HEK293 (cell line): Measurements from ENCODE around the gene CSTA.

Source experiments
- CTCF ChIP-seq: fragments of 450-650 bp; formaldehyde crosslinking; IDR thresholded peaks from 2 replicates; pipeline ENCODE4 v1.5.1; 2016; ENCODE audit warnings: missing biosample characterization, missing genetic modification characterization
- PRDM10 ChIP-seq: fragments of 450-650 bp; formaldehyde crosslinking; IDR thresholded peaks from 2 replicates; pipeline ENCODE4 v1.5.1; 2016; ENCODE audit warnings: missing biosample characterization, missing genetic modification characterization
- YY1 ChIP-seq: fragments of 450-650 bp; formaldehyde crosslinking; IDR thresholded peaks from 2 replicates; pipeline ENCODE4 v1.5.1; 2018; ENCODE audit warnings: missing biosample characterization, missing genetic modification characterization
- ZFP3 ChIP-seq: fragments of 450-650 bp; formaldehyde crosslinking; IDR thresholded peaks from 2 replicates; pipeline ENCODE4 v1.5.1; 2016; ENCODE audit warnings: low read depth, missing biosample characterization, missing genetic modification characterization
- ZNF362 ChIP-seq: fragments of 450-650 bp; formaldehyde crosslinking; IDR thresholded peaks from 2 replicates; pipeline ENCODE4 v1.5.1; 2016; ENCODE audit warnings: missing biosample characterization, missing genetic modification characterization
- ZNF629 ChIP-seq: fragments of 450-650 bp; formaldehyde crosslinking; IDR thresholded peaks from 2 replicates; pipeline ENCODE4 v1.5.1; 2017; ENCODE audit warnings: missing biosample characterization, missing genetic modification characterization
- ZSCAN4 ChIP-seq: fragments of 450-650 bp; formaldehyde crosslinking; IDR thresholded peaks from 2 replicates; pipeline ENCODE4 v1.5.1; 2017; ENCODE audit warnings: missing biosample characterization, missing genetic modification characterization
- TF ChIP-seq, protein P1 (sequence below): fragments of 450-650 bp; formaldehyde crosslinking; IDR thresholded peaks from 2 replicates; pipeline ENCODE4 v1.5.1; 2016; ENCODE audit warnings: missing biosample characterization, missing genetic modification characterization
- TF ChIP-seq, protein P2 (sequence below): fragments of 450-650 bp; formaldehyde crosslinking; IDR thresholded peaks from 2 replicates; pipeline ENCODE4 v1.5.0; 2017; ENCODE audit warnings: missing biosample characterization, missing genetic modification characterization, borderline replicate concordance

DNA sequence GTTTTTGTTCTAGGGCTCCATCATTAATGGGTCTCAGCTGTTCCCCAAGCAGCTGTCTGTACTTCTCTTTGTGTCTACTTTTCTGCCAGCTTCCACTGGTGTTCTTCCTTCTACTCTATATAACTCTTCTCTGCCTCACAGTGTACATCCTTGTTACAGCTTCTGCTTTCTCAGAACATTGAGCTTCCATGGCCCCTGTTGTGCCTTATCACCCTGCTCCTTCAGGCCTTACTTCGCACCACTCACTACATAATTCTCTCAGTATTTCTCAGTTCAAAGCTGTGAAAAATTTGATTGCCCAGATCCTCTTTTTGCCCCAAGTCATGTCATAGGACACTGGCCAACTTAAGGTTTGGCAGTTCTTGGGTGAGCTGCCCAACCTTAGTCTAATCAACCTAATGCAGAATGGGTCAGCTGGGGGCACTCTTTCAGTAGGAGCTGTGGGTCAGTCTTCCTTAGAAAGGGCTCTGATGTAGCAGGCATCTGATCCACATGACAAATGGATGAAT, 28.9 kb downstream of the CSTA start:
- TF ChIP-seq ZSCAN4 (tag by site-specific recombination) (no peak), CTCF (tag by site-specific recombination) (no peak), ZNF362 (tag by site-specific recombination) (no peak), PRDM10 (no peak), ZNF629 (no peak), YY1 (tag by site-specific recombination) (no peak), ZFP3 (tag by site-specific recombination) (no peak)
- TF ChIP-seq, protein P1, sequence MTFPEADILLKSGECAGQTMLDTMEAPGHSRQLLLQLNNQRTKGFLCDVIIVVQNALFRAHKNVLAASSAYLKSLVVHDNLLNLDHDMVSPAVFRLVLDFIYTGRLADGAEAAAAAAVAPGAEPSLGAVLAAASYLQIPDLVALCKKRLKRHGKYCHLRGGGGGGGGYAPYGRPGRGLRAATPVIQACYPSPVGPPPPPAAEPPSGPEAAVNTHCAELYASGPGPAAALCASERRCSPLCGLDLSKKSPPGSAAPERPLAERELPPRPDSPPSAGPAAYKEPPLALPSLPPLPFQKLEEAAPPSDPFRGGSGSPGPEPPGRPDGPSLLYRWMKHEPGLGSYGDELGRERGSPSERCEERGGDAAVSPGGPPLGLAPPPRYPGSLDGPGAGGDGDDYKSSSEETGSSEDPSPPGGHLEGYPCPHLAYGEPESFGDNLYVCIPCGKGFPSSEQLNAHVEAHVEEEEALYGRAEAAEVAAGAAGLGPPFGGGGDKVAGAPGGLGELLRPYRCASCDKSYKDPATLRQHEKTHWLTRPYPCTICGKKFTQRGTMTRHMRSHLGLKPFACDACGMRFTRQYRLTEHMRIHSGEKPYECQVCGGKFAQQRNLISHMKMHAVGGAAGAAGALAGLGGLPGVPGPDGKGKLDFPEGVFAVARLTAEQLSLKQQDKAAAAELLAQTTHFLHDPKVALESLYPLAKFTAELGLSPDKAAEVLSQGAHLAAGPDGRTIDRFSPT (tag by site-specific recombination) = no peak
- TF ChIP-seq, protein P2, sequence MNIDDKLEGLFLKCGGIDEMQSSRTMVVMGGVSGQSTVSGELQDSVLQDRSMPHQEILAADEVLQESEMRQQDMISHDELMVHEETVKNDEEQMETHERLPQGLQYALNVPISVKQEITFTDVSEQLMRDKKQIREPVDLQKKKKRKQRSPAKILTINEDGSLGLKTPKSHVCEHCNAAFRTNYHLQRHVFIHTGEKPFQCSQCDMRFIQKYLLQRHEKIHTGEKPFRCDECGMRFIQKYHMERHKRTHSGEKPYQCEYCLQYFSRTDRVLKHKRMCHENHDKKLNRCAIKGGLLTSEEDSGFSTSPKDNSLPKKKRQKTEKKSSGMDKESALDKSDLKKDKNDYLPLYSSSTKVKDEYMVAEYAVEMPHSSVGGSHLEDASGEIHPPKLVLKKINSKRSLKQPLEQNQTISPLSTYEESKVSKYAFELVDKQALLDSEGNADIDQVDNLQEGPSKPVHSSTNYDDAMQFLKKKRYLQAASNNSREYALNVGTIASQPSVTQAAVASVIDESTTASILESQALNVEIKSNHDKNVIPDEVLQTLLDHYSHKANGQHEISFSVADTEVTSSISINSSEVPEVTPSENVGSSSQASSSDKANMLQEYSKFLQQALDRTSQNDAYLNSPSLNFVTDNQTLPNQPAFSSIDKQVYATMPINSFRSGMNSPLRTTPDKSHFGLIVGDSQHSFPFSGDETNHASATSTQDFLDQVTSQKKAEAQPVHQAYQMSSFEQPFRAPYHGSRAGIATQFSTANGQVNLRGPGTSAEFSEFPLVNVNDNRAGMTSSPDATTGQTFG (tag by site-specific recombination) = no peak
